Dedifferentiated amniotic fluid mesenchymal stem cell (primary cell): ENCODE data around the gene CDK13.
"Not testable (repeated sequence)": the region's sequence is repeated elsewhere in the genome, so short reads cannot be mapped to it uniquely, and the experiment has no call there.

Experiments used
- DNase-seq: peaks from one replicate; pipeline ENCODE4 v3.0.0-alpha.2; 2016; ENCODE audit errors: extremely low spot score

The CDK13 gene

GRCh38 chr7:40147371-40148246 lies 197.6 kb downstream of the CDK13 start:
- DNase-seq: no peak

- not testable (repeated sequence) for DNase-seq
Observed at GRCh38 chr7:40148247-40148580, 198.2 kb downstream of the CDK13 start.

GRCh38 chr7:40148671-40149070 lies 198.6 kb downstream of the CDK13 start:
- no peak for DNase-seq
